ENCODE results near the gene MAML1.

Gene MAML1

DNA sequence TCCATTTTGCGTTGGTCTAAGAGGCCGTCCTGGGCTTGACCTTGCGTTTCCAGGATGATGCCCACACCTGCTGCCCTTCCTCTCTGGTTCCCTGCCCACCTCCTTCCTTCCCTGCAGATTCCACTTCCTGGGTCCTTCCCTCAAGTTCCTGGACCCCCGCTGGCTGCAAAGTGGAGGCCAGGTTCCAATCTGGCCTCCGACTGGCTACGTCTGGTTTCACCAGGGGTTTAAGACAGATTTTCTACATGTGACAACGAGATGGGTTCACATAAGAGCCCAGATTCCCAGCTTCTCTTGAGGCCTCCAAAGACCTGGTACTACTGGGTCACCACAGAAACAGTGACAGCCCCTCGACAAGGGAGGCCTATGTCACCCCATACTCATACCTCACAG, 71.9 kb downstream of the MAML1 start:
- DNase-seq (ENCODE audit: low spot score) = no peak
- no peak for FAIRE-seq

- DNase-seq (ENCODE audit: low spot score) (no peak), FAIRE-seq (no peak)
These were observed 72.5 kb downstream of the MAML1 start for GRCh38 chr5:179805070-179805528.

DNA sequence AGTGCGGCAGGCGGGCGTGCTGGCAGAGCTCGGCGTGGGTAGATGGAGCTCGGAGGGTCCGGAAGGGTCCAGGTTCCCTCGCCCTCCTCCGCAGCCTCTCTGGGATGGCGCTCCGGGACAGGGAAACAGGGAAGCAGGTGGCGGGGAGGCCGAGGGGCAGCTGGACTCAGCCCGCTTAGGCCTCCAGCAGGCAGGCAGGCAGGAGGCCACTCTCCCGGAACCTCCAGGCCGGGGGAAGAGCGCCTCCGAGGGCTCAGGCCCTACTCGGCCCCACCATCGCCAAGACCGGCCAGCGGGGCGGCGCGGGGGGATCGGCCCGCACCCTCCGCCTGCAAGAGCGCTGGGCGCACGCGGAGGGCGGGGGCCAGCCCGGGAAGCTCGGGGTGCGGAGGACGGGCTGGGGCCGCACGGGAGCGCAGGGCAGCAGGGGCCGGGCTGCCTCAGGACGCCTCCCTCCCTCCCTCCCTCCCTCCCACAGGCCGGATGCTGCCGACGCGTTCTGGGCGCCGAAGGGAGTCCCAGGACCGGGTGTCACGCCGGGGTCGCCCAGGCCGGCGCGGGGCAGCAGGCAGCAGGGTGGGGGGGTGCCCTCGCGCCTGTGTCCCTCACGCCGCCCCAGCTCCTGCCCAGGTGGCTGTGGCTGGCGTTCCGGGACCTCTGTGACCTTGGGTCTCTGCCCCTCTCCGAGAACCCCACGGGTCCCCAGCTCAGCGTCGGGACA, 73.1 kb downstream of the MAML1 start:
- FAIRE-seq = no peak
- DNase-seq (ENCODE audit: low spot score) = no peak

DNA sequence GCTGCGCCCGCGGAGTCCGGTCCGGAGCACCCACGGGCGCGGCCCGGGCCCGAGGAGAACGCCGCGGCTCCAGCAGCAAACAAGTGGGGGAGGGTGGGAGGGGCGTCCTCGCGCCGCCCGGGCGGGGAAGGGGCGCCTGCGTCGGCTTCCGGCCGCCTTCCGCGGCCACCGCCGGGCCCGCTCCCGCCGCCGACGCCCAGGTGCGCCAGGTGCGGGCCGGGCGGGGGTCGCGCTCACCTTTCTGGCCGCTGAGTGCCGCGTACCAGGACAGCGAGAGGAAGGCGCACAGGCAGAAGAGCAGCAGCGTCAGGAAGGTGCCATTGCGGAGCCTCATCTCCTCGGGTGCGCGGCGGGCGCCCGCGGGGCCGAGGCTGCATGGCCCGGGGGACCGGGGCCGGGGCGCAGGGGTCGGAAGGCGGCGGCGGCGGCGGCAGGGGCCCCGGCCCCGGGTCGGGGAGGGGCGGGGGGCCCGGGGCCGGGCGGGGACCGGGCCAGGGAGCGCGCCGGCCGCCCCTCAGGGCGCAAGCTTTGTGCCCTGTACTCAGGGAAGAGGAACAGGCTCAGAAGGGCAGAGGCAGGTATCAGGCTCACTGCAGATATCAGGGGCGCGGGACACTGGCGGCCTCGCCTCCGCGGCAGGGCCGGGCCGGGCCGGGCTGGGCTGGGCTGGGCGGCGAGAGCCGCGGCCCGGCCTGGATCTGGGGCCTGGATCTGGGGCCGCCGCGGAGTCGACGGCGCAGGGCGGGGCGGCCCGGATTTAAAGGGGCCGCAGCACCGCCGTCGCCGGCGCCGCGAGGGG, 73.8 kb downstream of the MAML1 start, which contains the start of gene MGAT4B:
MGAT4B (minus strand) TSS at position 617 of the 799 bp plus-strand sequence; CDS start at position 334, 283 bp downstream.
- peak; percentile 52 for DNase-seq (ENCODE audit: low spot score)
- no peak for FAIRE-seq

- DNase-seq (ENCODE audit: low spot score) = no peak
- FAIRE-seq = no peak
These were observed 79.7 kb downstream of the MAML1 start for GRCh38 chr5:179812135-179812825.

GRCh38 chr5:179812997-179813607, 80.5 kb downstream of the MAML1 start:
- DNase-seq (ENCODE audit: low spot score) = no peak
- no peak for FAIRE-seq

GRCh38 chr5:179814090-179814489, 81.5 kb downstream of the MAML1 start:
- no peak for DNase-seq (ENCODE audit: low spot score)
- no peak for FAIRE-seq

DNA sequence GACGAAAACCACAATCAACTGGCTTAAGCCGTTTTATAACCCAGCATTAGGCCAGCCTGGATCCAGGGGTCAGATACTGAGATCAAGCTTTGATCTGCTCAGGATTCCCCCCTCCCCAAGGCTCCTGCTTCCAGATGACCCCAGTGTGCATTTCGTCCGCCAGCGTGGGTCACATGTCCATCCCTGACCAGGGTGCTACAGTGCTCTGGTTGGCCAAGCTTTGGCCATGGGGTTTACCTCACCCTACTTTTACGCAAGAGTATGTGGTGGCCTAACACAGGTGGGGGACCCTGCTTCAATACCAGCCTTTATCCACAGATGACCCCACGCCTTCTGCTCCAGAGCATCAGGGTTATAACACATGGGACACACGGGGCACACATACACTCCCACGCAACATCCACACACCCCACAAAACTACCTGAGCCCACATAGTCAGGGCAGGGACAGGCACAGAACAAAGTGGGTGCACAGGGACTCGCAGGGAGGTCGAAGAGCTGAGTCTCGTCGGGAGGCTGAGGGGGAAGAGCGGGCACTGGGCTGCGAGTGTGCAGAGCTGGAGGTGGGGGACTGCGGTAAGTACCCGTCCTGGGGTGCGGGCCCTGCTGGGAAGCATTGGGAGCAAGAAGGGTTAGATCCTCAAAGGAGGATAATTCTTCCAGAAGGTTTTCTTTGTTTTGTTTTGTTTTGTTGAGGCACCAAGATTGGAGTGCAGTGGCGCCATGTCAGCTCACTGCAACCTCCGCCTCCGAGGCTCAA, 83.0 kb downstream of the MAML1 start:
- FAIRE-seq (no peak), DNase-seq (ENCODE audit: low spot score) (no peak)

DNA sequence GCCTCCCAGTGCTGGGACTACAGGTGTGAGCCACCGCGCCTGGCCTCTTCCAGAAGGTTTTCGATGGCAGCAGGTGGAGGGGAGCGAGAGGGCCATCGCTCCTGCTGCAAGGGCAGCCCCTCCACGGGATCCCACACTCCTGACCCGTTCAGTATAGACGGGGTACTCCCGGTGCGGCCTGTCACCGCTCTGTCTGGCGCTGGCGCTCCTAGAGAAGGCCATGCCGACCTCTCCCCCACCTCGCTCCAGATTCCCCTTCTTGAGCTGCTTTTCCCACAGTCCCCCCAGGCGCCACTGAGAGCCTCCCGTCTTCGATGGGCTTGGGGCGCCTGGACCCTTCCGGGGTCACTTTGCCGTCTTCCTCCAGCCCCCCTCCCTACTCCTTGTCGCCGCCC, 83.8 kb downstream of the MAML1 start:
- DNase-seq (ENCODE audit: low spot score) (no peak), FAIRE-seq (no peak)

DNA sequence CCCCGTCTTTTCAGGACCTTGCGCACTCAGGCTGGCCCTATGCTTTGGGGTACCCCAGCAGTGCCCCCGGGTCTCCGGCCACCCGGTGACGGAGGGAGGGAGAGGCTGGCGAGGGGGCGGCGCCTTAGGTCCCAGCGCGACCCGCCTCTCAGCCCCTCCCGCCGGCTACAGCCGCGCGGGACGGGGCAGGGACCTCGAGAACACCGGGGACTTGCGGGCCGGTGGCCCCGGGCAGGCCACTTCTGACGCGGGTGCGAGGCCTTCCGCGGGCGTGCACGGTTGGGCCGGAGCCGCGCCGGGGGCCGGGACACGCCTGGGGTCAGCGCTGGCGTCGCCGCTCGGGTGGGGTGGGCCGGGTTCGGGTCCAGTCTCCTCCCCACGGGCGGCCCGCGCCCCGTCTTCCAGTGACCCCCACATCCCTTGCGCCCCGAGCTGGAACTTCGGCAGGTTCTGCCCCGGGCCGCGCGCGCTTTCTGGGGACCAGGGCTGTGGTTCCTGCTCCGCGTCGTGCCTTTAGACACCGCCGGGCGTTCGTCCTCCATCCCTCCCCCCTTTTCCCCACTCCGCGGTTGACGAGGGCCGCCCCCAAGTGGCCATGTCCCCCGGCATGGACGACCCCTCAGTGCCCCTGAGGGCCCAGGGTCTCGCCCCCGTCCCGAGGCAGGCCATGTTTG, 84.3 kb downstream of the MAML1 start:
- DNase-seq (ENCODE audit: low spot score) = no peak
- no peak for FAIRE-seq

- FAIRE-seq (no peak), DNase-seq (ENCODE audit: low spot score) (no peak)
These were observed 84.8 kb downstream of the MAML1 start for GRCh38 chr5:179817470-179817840.

- FAIRE-seq (no peak), DNase-seq (ENCODE audit: low spot score) (no peak)
These were observed 85.5 kb downstream of the MAML1 start for GRCh38 chr5:179817890-179818745.

DNA sequence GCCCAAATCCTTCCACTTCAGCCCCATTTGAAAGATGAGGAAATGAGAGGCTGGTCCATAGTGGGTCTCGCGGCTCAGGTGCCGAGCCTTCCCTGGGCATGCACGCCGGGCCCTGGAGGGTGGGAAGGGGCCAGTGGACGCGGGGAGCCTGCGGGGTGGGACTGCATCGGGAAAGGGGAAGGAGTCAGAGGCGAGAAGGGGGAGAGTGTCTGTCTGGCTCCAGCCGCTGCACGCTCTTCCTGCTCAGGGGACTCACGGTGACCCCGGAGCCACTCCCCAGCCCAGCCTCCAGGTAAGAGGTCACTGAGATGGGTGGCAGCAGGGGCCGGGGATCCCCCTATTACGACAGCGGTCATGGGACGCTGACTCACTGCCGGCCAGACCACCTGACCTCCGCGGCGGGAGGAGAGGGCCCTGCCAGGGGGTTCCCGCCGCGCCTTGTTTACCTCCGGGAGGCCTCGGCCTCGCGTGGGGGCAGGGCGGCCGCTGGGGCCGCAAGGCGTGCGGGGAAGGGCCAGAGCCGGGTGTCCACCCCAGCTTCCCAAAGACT, 86.2 kb downstream of the MAML1 start:
- peak; percentile 92 for DNase-seq (ENCODE audit: low spot score)

DNA sequence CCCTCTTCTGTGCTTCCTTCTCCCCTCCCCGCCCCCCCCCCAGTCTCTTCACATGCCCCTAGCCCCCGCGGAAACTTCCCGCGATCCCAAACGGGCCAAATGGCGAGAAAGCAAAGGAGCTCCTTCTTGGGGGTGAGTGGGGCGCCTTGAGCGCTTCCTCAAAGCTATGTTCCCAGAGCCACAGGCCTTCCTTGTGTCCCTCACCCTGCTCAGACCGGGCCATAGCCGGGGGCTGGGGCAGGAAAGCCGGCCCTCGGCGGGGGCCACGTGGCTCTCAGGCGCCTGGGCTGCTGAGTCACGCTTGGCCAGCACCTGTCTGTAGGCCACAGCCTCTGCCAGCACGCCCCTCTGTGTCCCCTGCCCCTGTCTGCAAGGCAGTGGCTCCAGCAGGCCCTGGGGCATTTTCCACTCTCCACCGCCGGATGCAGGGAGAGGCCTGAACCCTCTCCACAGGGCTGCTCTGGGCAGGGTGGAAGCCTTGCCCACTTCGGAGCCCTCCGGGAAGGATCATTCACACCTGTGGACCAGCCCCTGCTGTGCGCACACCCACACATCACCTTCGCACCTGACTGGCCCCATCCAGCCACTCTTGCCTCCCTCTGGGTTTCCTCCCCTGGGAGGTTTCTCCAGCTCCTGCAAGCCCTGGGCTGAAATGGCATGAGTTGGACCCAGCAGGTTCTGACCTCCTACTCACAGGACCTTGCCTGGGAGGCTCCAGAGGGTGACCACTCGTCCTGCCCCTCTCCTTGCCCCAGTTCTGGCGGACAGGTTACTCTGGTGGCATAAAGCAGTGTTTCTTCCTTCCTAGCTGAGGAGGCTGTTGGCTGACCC, 86.9 kb downstream of the MAML1 start:
- no peak for FAIRE-seq
- DNase-seq (ENCODE audit: low spot score) = peak; percentile 84

More for the DNA sequence above, 86.2 kb downstream of the MAML1 start:
- FAIRE-seq = peak; percentile 70

DNA sequence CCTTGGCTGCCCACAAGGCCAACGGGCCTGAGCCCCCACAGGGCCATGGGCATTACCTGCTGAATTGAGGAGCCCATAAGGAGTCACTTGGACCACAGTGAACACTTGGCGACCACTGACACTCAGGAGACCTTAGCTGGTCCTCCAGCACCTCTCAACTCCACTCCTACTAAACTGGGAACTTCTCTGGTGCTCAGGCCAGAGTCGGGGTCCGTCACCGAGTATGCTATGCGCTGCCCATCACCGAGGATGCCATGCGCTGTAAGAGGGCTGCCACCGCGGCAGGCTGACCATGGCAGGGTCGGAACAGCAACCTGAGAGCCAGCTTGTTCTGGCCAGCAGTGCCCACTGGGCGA, 87.5 kb downstream of the MAML1 start:
- DNase-seq (ENCODE audit: low spot score) (no peak), FAIRE-seq (no peak)

GRCh38 chr5:179820483-179821297, 88.1 kb downstream of the MAML1 start, which contains the start of gene SQSTM1:
Gene SQSTM1, plus strand, starts transcription at chr5:179820905. Its CDS starts 32 bp downstream, at chr5:179820937.
- peak; percentile 51 for DNase-seq (ENCODE audit: low spot score)
- no peak for FAIRE-seq
